HG03060 (cell line): ENCODE data around the gene LY9.
A peak's percentile ranks its signal among the peaks of the same experiment; 100 is the strongest.

Source experiments
- ATAC-seq: cut with Tn5 transposase; IDR thresholded peaks from one replicate; pipeline ENCODE4 v1.9.1; 2021; ENCODE audit warnings: low read depth, moderate number of reproducible peaks; ENCODE audit not compliant: unreplicated experiment

The LY9 gene

DNA sequence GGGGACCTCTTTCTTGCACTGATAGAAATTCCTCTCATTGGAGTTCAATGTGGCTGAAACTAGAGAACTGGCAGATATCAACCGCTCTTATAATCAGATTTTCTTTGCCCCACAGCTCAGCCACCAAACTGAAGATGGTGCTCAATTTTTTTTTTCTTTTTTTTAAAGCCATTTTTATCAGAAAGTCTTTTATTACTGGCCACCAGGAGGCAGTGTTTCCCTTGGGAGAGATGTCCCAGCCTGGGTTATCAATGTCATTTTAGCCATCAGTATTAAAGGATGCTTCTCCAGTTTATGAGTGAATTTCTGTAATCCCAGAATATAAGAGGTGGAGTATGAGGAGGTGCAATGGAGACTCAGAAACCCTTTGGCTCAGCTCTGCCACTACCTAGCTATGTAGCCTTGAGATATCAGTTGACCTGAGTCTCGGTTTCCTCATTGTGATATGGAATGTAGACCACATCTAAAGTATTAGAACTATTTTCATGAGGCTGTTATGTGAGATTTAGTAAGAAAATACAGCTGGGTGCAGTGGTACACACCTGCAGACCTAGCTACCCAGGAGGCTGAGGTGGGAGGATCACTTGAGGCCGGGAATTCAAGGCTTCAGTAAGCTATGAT, 39.1 kb downstream of the LY9 start:
- ATAC-seq = no peak

DNA sequence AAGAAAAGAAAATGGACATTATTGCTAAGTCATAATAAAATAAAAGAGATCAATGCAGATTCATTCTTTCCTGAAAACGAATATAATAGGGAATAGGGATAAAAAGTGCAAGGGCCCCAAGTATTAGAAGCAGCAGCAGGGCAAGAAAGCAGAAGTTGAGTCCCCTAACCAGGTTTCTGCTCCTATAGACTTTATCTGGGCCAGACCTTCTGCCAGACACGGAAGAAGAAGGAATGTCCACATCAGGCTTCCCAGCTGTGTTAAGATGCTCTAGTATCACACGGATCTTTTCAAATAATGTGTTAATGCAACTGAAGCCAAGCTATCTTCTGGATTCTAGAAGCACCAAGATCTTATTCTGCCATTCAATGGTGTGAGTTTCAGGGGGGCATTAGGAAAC, 39.8 kb downstream of the LY9 start:
- ATAC-seq = no peak

DNA sequence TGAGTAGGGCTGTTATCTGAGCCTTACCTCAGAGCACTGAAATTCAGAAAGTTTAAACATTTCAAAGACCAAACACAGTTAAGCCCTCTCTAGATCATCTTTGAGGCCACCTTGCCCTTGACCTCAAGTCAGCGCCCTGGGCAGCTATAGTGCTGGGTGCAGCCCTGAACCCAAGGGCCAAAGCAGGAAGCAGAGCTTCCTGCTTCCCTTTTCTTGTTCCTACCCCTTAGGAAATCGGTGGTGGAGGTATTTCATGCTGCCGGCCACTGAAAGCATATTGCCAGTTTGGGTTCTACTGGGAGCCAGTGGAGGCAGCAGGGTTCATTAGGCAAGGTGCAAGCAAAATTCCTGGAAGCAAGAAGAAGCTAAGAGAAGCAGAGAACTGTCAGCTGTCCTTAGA, 40.6 kb downstream of the LY9 start:
- no peak for ATAC-seq

DNA sequence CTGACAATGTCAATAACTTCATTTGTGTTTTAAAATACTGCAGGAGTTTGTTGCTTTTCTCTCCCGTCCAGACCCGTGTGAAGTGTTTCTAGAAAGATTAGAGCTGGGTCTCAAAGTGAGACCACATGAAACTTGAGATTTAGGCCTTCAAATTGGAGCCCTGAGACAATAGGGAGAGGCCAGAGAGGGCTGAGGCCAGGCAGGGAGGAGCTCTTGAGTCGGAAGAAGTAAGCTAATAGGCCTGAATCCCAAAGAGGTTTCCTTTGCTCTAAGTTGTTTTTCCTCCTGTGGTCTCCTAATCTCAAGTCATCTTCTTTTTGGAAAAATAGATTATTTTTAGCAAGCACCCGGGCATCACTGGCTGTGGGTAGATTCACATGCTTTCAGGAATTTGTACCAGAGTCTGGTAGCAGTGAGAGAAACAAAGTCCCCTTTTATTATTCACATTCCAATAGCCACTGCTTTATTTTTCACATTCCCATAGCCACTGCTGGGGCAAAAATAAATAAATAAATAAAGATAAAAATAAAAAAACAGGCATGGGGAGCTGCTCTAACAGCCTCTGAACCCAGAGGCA, 41.1 kb downstream of the LY9 start:
- ATAC-seq = no peak

DNA sequence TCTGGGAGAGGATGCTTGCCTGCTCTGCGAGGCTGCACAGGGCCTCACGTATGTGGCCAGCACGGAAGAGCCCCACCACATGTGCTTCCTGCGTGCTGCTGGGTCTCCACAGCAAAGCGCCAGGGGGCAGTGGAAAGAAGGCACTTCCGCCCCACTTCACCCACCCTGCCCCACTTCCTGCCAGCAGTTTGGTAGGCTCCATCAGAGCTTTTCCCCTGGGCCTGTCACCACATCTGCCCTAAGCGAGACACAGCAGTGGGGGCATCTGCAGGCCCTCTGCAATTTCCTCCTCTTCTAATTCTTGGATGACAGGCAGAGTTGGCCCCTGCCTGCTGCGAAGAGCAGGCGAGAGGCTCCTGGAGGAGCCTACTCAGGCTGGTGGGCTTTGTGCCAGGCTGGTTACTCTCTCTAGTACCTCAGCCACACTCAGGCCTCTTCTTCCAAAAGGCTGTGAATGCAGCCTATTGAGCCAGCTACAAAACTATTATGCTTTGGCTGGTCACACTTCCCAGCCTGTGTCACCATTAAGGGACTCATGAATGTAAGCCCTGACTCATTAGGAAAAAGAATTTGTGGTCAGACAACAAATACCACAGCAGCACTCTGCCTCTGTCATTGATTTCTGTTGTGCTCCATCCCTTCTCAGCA, 41.7 kb downstream of the LY9 start:
- ATAC-seq = peak; percentile 53

DNA sequence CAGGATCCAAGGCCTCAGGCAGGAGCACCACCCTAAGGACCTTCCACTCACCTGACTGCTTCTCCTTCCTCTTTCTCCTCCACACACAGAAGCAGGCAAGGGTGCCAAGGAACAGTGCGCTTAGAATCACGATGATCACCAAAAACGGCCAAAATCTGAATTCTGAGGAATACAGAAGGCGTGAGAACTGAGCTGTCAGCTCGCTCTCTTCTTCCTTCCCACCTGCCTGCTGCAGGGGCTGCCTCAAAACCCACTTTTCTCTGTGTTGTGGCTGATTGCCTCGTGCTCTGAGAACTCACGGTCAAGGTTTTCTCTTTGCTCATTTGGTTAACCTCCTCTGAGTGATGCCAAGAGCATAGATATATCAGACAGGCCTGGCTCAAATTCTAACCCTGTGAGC, 42.9 kb downstream of the LY9 start:
- no peak for ATAC-seq

DNA sequence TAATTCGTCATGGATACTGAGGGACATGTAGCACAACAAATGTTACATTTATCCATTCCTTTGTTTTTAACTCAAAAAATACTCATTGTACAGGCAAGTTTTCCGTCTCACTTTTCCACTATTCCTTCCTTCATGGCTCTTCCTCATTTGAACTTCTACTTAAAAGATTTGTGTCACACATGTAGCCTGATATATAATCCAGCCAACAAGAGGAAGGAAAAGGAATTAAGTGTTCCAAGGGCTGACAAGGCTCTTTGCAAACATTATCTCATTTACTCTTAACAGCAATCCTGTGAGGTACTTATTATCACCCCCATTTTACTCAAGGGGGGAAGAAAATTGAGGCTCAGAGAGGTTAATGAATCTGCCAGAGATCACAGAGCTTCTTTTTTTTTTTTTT, 43.8 kb downstream of the LY9 start:
- ATAC-seq = no peak

DNA sequence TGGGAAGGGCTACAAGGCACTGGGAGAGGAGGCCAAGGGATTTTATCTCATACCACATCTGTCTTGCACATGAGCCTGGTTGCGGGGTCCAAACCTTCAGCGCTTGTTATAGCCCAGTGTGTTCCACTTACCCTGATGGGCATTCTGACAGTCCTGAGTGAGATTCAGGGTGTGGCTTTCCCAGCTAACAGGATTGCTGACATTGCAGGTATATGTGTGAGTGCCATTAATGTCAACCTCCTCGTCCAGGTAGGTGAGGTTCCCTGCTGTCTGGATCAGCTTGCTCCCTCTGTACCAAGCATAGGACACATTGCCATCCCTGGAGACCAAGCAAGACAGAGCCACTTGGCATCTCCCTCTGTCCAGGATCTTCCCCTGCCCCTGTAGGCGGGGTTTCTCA, 45.1 kb downstream of the LY9 start:
- ATAC-seq = no peak

DNA sequence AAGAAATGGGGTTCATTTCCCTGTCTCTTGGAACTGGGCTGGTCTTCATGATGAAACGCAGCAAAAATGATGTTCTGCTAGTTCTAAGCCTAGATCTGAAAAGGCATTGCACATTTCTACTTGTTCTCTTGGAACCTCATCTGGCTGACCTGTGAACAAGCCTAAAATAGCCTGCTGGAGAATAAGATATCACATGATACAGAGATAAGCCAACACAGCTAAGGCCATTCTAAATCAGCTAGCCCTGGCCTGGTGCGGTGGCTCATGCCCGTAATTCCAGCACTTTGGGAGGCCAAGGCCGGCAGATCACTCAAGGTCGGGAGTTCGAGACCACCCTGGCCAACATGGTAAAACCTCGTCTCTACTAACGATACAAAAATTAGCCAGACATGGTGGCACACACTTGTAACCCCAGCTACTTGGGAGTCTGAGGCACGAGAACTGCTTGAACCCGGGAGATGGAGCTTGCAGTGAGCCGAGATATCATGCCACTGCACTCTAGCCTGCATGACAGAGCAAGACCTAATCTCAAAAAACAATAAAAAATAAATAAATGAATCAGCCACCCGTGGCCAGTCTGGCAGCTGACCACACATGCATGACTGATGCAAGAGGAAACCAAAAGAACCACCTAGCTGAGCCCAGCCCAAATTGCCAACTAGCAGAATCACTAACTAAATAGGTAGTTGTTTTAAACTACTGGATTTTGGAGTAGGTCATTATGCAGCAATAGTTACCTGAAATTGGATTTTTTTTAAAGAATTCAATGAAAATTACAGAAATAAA, 48.7 kb downstream of the LY9 start:
- no peak for ATAC-seq

DNA sequence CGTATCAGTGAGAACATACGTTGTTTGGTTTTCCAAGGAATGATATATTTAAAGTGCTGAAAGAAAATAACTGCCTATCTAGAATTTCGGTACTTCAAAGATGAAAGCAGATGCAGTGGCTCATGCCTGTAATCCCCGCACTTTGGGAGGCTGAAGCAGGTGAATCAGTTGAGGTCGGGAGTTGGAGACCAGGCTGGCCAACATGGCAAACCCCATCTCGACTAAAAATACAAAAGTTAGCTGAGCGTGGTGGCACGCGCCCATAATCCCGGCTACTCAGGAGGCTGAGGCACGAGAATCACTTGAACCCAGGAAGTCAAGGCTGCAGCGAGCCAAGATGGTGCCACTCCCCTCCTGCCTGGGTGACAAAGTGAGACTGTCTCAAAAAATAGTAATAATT, 50.3 kb downstream of the LY9 start:
- ATAC-seq = no peak

DNA sequence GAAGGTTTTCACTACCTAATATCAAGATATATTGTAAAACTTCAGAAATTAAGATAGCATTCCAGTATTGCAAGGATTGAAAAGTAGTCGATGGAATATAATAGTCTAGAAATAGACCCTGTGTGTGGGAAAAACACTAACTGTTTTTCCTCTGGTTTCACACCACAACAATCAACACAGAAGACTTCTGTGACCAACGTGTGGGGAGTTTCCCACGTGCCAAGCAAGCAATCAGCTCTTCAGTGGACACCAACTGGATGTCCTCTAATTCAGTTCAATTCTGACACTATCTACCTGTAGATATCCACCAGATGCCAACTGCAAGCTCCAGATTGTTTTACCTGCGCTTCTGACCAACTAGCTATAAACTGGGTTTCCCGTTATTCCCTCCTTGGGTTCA, 54.6 kb downstream of the LY9 start:
- ATAC-seq = no peak

DNA sequence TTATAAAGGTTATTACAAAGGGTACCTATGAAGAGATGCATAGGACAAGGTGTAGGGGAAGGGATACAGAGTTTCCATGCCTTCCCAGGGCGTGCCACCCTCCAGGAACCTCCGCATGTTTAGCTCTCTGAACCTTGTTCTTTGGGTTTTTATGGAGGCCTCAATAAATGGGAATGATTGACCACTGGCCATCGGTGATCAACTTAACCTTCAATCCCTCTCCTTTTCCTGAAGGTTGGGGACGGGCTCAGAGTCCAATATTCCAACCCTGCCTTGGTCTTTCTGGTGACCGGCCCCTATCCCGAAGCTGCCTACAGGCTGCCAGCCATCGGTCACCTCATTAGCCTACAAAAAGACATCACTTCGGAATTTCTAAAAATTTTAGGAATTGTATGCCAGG, 55.0 kb downstream of the LY9 start:
- ATAC-seq = no peak

DNA sequence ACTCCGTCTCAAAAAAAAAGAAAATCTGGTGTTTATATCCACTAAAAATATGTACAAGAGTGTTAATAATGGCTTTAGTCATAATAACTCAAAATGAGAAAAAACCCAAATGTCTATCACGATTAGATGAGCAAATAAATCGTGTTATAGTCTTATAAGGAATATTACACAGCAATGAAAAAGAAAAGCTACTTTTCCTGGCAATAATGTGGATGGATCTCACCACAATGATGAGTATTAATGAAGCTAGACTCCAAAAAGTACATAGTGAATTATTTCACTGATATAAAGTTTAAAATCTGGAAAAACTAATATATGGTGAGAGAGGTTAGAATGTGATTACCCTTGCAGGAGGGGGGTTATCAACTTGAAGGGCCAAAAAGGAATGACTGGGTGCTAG, 57.0 kb downstream of the LY9 start:
- ATAC-seq = no peak

DNA sequence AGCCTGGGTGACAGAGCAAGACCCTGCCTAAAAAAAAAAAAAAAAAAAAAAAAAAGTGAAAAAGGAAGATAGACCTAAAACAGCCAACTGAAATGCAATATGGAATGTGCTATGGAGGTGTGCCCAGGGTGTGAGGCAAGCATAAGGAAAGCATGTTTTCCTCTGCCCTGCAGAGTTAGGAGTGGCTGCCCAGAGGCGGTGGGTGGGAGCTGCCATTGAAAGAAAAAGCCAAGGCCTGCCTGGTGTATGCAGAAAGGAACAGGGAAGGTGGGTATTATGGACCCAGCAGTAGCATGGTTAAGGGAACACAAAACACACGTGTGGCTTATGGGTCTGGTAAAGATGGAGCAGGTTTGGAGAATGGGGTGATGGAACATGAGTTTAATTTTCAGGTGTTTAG, 57.8 kb downstream of the LY9 start:
- ATAC-seq = no peak

DNA sequence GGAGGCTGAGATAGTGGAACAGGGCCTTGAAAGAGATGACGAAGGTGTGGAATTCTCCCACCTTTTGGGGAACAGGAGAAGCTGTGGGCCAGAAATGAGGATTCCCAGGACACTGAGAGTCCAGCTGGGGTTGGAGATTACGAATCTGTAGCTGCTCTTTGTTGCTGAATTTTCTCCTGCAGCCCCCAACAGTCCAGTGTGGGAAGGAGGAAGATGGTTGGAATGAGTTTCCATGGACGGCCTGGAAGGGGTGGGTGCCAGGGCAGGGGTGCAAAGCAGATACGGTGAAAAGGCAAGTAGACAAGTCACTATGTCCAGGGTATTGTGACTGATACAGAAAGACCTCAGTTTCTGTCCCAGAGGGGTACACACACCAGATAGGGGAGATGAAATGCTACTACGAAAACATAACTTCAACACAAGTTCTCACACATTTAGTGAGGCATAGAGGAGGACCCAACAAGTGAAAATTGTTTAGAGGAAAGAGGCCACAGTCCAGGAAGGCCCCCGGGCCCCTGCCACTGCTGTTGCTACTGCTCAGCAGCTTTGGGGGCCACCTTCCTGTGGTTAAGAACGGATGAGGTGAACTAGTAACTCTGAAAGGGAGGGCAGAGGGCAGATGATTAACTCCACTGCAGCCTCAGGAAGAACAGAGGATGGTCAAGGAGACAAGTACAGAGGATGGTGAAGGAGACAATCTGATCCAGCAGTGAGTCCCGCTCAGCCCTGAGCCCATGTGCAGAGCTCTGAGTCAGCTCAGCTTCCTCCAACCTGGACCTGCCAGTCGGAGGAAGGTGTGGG, 59.4 kb downstream of the LY9 start:
- ATAC-seq = peak; percentile 55

DNA sequence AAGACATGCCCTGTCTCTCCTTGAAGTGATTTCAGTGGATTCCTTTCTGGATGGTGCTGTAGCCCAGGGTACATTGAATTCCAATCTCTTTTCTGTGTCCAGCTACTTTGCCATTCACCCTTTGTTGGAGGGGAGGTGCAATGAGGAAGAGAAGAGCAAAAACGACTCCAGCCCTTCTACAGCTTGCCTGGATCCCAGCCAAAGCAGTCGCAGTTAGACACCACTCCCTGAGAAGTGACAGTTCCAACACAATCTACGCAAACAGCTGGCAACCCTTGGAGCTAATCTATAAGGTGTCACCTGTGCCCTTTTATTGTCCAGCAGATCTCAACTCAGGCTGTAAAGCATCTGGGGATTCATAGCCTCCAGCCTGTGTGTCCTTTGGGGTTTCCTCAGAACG, 62.1 kb downstream of the LY9 start:
- ATAC-seq = no peak

DNA sequence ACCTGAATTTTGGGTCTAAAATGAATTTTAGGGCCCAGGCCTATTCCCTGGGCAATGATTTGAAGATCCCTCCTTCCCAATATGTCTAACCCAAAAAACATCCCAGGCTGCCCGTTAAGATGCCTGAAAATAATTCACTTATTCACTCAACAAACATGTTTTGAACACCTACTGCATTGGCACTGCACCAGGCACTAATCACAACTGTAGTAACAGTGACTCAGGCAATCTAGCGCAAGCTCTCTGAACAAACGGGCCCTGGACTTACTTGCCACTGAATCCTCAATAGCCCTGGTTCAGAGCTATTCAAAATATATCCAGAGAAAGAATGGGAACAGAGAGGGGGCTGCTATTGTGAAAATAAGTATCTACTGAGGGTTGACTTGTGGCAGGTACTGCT, 62.5 kb downstream of the LY9 start:
- ATAC-seq = no peak

DNA sequence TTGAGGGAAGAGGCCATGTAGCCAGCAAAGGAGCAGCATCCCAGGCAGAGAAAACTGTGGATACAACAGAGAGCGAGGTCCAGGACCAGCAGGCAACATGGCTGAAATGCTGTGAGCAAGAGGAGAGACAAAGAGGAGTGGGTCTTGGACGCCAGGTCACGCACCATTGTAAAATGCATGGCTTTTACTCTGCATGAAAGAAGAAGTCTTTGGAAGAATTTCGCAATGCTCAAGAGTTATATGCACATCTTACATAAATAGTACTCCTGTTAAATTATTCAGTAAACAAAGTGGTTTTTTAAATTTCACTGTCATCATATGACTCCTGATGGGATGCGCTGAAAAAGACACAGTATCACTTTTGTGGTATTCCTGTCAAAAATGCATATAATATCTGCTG, 63.2 kb downstream of the LY9 start:
- no peak for ATAC-seq

DNA sequence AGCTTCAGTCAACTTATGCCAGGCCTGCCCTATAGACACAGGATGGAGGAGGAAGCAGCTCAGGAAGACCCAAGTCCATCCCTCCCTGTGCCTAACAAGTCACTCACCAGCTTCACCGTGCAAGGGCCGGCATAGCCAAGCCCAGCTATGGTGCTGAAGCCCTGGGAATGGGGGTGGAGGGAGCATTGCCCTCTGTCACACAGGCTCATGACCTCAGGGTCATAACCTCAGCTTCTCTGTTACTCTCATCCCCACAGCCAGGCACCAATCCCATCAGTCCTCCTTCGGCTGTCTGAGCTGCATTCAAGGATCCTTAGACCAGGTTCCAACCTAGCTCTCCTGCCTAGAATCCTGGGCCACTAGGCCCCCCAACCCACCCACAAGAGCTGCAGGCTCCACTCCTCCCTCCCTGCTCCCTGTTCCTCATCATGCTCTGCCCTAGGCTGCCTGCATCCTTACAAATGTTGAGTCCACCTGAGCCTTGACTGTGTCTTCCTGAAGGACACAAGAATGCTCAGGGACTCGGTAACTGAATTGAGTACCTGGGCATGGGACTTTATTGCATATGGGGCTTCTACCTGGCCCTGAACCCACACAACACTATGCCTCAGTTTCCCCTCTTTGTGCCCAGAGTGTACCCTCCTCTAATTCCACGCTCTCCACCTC, 65.0 kb downstream of the LY9 start:
- no peak for ATAC-seq
